Stimulated activated CD4-positive, alpha-beta T cell treated with anti-CD3 and anti-CD28 coated beads, Interleukin-2, amount 100 ng/mL, for 4 hours (primary cell): ENCODE data around the gene STX8.

Experiments used
- DNase-seq: peaks from one replicate; pipeline ENCODE4 v3.0.0-alpha.2; 2020; ENCODE audit warnings: low read depth

STX8 gene

GRCh38 chr17:9238340-9239245, 337.0 kb downstream of the STX8 start:
- no peak for DNase-seq

DNA sequence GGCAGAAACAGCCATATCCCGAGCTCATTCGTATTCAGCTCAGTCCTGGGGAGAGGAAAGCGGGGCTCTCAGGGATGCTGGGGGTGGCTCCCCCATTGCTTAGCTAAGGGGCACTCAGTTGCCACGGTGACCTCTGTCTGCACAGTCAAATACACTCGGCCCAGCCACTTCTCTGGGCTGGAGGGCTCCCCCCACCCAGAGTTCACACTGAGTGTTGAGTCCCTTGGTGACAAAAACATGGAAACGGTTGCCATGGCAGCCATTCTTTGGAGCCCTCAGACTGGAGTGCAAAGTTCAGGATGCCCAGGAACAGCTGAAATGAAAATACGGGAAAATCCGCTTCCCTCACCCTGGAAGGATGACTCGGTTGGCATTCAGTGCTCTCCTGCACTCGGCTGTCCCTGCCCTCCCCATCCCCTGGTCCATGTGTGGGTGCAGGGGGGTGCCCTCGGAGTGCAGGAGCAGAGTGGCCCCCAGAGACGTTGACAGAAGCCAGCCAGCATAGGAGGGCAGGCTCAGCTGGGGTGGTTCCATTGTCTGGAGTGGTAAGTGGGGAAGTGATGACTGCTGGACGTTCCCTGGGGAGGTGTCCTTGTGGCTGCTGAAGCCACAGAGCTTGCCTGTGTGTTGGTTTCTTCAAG, 337.8 kb downstream of the STX8 start:
- no peak for DNase-seq

GRCh38 chr17:9237053-9237410, 338.6 kb downstream of the STX8 start:
- no peak for DNase-seq

DNA sequence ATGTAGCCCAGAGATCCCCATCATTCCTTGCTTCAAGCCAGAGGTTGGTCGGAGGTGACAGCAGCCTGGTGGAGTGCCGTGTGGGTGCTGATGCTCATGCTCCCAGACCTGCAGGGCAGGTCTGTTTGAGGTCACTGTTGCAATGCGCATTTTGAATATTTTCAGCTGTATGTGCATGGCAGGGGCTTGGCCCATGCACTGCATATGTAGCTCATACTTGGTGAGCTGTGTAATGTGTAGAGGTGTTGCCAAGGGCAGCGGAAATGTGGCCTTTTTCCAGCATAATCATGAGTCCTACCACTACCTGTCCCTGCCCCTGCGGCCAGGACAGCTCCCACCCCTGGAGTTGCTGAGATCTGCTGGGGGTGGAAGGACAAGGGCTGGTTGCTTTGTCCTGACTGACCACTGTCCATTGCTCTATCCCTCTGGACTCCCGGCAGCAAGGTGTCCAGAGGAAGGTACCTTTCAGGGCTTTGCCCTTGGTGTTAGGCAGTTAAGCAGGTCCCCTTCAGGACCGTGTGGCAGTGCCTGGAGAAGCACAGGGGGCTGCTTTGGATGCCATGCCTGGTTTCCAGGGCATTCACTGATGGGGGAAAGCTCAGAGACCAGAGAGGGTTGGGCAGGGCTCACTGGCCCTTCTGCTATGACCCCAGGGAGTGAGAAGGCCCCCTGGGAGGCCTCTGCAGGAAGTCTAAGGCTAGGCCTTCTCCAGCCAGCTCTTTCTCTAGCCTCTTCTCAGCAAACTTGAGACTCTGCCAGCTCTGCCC, 339.2 kb downstream of the STX8 start:
- DNase-seq, result no peak

GRCh38 chr17:9235346-9235745, 340.3 kb downstream of the STX8 start:
- DNase-seq, result no peak

GRCh38 chr17:9234389-9234945, 341.2 kb downstream of the STX8 start:
- DNase-seq, result no peak

- no peak for DNase-seq
Measured at GRCh38 chr17:9233761-9234160, 341.9 kb downstream of the STX8 start.

DNA sequence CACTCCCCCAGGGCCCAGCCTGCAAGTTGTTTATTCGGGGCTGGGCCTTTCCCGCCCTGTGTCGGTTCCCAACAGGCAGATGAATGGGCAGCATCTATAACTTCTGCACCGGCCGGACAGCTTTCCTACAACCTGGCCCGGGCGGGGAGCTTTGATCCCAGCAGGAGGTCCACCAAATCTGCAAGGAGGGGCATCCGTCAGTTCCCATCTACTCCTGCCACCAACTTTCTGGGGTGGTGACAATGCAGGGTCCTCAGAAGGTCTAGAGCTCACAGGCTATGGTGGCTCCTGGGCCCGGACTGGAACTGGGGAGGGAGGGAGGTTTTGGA, 342.4 kb downstream of the STX8 start:
- DNase-seq, result no peak

DNA sequence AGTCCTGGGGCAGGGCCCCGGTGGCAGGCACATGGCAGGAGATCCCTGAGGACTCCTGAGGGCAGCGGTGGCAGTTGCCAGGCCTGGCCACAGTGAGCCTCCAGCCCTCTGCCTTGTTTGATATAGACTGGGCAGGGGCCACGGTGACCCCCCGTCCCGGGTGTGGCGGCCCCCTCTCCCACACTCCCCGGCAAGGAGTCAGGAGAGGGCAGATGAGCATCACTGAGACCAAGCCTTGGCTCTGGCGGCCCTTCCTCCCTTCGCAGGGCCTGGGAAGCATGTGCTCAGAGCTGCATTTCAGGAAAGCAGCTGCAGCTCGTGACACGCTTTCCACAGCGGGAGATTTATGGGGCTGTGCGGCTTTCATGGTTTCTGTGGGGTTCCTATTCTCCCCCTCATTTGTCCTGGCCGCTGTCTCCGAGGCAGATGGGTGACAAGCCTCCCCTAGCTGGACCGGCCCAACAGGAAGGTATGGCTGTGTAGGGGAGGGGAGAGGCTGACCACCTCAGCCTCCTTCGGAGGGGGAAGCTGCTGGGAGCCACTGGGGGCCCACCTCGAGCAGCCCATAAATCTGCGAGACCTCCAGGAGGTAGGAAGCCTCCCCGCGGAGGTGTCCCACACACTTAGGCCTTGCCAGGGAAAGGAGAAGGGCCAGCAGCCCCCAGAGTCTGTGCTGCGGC, 342.9 kb downstream of the STX8 start:
- no peak for DNase-seq

- DNase-seq, result no peak
Measured at GRCh38 chr17:9232155-9232475, 343.5 kb downstream of the STX8 start.

DNA sequence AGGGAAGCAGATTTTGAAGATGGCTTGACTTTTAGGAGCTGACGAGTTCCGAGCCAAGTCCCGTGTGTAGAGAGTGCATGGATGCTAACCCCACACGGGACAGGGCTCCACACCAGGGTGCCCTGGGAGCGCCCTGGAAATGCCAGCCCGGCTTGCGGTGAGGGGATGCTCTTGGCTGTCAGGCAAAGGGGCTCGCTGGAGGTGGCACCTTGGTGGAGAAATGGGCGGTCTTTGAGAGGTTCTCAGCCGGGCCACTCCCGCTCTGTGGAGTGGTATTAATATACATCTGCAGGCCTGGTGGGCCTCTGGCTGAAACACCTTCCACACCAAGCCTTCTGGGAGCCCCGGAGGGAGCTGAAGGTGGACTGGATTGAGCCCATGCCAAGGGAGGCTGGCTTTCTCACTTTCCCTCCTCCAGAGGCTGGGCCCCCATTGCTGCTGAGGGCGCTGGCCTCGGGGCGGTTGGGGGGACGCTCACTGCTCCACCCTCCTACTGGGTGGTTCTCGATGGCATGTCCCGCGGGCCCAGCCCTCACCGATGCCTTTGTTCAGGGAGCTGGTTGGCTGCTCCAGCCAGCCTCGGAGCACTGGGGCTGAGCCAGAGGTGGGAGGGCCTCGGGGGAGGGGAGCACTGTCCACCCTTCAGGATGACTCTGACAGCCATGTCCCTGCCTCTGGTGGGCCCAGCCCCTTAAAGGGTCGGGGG, 344.0 kb downstream of the STX8 start:
- no peak for DNase-seq

GRCh38 chr17:9230861-9231260, 344.8 kb downstream of the STX8 start:
- no peak for DNase-seq

- DNase-seq, result no peak
Measured at GRCh38 chr17:9230346-9230745, 345.3 kb downstream of the STX8 start.

DNA sequence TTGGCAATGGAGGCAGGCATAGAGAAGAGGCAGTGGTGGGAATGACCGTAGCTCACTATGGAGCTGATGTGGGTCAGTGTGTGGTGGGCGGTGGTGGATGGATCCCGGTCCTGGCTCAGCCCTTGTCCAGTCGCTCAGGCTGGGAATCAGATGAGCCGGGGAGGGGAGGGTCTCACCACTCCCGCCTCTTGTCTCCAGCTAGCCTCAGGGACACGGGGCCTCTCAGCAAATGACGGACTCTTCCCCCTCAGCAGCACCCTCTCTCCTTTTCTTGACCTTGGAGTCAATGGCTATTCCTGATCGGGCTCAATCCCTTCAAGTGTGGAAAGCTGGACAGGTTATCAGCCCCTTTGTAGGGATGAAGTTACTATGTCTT, 345.8 kb downstream of the STX8 start:
- no peak for DNase-seq

GRCh38 chr17:9229160-9229825, 346.3 kb downstream of the STX8 start:
- no peak for DNase-seq

- DNase-seq, result no peak
Measured at GRCh38 chr17:9228408-9229159, 347.0 kb downstream of the STX8 start.

GRCh38 chr17:9227819-9228407, 347.7 kb downstream of the STX8 start:
- DNase-seq, result no peak

- no peak for DNase-seq
Measured at GRCh38 chr17:9226794-9227135, 348.9 kb downstream of the STX8 start.

- DNase-seq, result no peak
Measured at GRCh38 chr17:9226130-9226793, 349.4 kb downstream of the STX8 start.
